GM19467 (cell line): Measurements from ENCODE around the gene FXR1.
"Not testable (repeated sequence)": the region's sequence is repeated elsewhere in the genome, so short reads cannot be mapped to it uniquely, and the experiment has no call there.

Experiments used
- ATAC-seq: cut with Tn5 transposase; IDR thresholded peaks from one replicate; pipeline ENCODE4 v1.9.1; 2021; ENCODE audit warnings: mild to moderate bottlenecking, moderate library complexity; ENCODE audit not compliant: unreplicated experiment

The FXR1 gene

GRCh38 chr3:180912304-180913296, at the start of gene FXR1:
FXR1 (plus strand) TSS chr3:180912670; CDS start chr3:180912686, 16 bp downstream.
- ATAC-seq: peak; percentile 99

GRCh38 chr3:180870008-180870699, 42.3 kb upstream of the FXR1 start:
- ATAC-seq: no peak

- ATAC-seq: no peak
Observed at GRCh38 chr3:180871901-180872300, 40.6 kb upstream of the FXR1 start.

- not testable (repeated sequence) for ATAC-seq
Observed at GRCh38 chr3:180872430-180872829, 40.0 kb upstream of the FXR1 start.

- no peak for ATAC-seq
Observed at GRCh38 chr3:180875124-180875698, 37.3 kb upstream of the FXR1 start.

- ATAC-seq: no peak
Observed at GRCh38 chr3:180881065-180881801, 31.2 kb upstream of the FXR1 start.

- ATAC-seq: no peak
Observed at GRCh38 chr3:180882115-180882514, 30.4 kb upstream of the FXR1 start.

- no peak for ATAC-seq
Observed at GRCh38 chr3:180888992-180889560, 23.4 kb upstream of the FXR1 start.

GRCh38 chr3:180898572-180898971, 13.9 kb upstream of the FXR1 start:
- ATAC-seq: no peak

- ATAC-seq: no peak
Observed at GRCh38 chr3:180909369-180910127, 2.9 kb upstream of the FXR1 start.

- ATAC-seq: no peak
Observed at GRCh38 chr3:180910823-180911222, 1.6 kb upstream of the FXR1 start.

GRCh38 chr3:180911876-180912303, 580 bp upstream of the FXR1 start:
- ATAC-seq: peak; percentile 3

- no peak for ATAC-seq
Observed at GRCh38 chr3:180913581-180914404, 1.3 kb downstream of the FXR1 start.

GRCh38 chr3:180918542-180918941, 6.1 kb downstream of the FXR1 start:
- no peak for ATAC-seq

- ATAC-seq: no peak
Observed at GRCh38 chr3:180922242-180922641, 9.8 kb downstream of the FXR1 start.

- no peak for ATAC-seq
Observed at GRCh38 chr3:180923561-180923960, 11.1 kb downstream of the FXR1 start.

GRCh38 chr3:180926526-180926925, 14.1 kb downstream of the FXR1 start:
- ATAC-seq: no peak

GRCh38 chr3:180929376-180929775, 16.9 kb downstream of the FXR1 start:
- no peak for ATAC-seq

GRCh38 chr3:180930526-180930925, 18.1 kb downstream of the FXR1 start:
- ATAC-seq: no peak
